AG09319 (cell line): Measurements from ENCODE around the gene MFAP3.

Source experiments
- DNase-seq: peaks from one replicate; pipeline ENCODE4 v3.0.0-alpha.2; 2010; ENCODE audit warnings: low read depth; ENCODE audit errors: extremely low read depth
- CTCF ChIP-seq: IDR thresholded peaks from 2 replicates; pipeline ENCODE4 v1.5.1; 2011; ENCODE audit warnings: low read depth, mild to moderate bottlenecking, inconsistent platforms, low read length, moderate library complexity

The MFAP3 gene

GRCh38 chr5:154049636-154050035 is 10.9 kb downstream of the MFAP3 start:
- no peak for DNase-seq
- TF ChIP-seq CTCF, result no peak

GRCh38 chr5:154053468-154053867 is 14.7 kb downstream of the MFAP3 start:
- no peak for TF ChIP-seq CTCF
- no peak for DNase-seq

GRCh38 chr5:154055201-154055600 is 16.4 kb downstream of the MFAP3 start:
- TF ChIP-seq CTCF, result no peak
- no peak for DNase-seq

- DNase-seq, result no peak
- no peak for TF ChIP-seq CTCF
Measured at GRCh38 chr5:154058055-154059038, 19.6 kb downstream of the MFAP3 start.

GRCh38 chr5:154059039-154059430 is 20.3 kb downstream of the MFAP3 start:
- no peak for DNase-seq

GRCh38 chr5:154059583-154059982 is 20.8 kb downstream of the MFAP3 start:
- DNase-seq, result no peak
- no peak for TF ChIP-seq CTCF

More at GRCh38 chr5:154059039-154059430, 20.3 kb downstream of the MFAP3 start:
- no peak for TF ChIP-seq CTCF

GRCh38 chr5:154060606-154061005 is 21.8 kb downstream of the MFAP3 start:
- no peak for TF ChIP-seq CTCF
- no peak for DNase-seq
